ENCODE results near the gene CADM1.

DNA sequence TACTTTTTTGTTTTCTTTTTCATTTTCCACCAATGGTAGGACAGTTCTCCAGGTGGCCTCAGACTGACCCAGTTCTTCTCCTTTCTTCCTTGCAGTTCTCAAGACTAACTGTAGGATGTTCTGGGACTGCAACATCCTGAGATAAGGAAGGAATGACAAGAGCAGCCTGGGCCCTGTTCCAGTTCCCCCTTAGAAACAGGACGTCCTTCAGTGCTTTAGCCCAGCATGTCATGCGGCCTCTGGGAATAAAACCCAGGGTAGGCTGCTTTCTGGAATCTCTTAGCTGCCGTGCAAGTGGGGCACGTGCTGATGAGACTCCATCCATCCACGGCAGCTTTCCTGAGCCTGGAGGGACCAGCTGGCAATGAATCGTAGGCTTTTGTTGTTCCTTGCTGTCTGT is 24.0 kb upstream of the CADM1 start:
- TF ChIP-seq, protein P1, sequence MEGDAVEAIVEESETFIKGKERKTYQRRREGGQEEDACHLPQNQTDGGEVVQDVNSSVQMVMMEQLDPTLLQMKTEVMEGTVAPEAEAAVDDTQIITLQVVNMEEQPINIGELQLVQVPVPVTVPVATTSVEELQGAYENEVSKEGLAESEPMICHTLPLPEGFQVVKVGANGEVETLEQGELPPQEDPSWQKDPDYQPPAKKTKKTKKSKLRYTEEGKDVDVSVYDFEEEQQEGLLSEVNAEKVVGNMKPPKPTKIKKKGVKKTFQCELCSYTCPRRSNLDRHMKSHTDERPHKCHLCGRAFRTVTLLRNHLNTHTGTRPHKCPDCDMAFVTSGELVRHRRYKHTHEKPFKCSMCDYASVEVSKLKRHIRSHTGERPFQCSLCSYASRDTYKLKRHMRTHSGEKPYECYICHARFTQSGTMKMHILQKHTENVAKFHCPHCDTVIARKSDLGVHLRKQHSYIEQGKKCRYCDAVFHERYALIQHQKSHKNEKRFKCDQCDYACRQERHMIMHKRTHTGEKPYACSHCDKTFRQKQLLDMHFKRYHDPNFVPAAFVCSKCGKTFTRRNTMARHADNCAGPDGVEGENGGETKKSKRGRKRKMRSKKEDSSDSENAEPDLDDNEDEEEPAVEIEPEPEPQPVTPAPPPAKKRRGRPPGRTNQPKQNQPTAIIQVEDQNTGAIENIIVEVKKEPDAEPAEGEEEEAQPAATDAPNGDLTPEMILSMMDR (IDR thresholded peaks at IDR 0.05): no peak
- no peak for TF ChIP-seq POLR2A (IDR thresholded peaks at IDR 0.05)
- no peak for TF ChIP-seq EP300 (IDR thresholded peaks at IDR 0.05)
